ENCODE measurements around the gene ISL1.

ISL1 gene

GRCh38 chr5:51383131-51384121 lies at the start of gene ISL1:
Gene ISL1 (plus strand): TSS chr5:51383448. CDS start chr5:51383672, 224 bp downstream.
- peak; percentile 87 to 98 (median 95) for DNase-seq

- no peak for DNase-seq
These were observed 46.4 kb upstream of the ISL1 start for GRCh38 chr5:51336878-51337277.

GRCh38 chr5:51345106-51345505 lies 38.1 kb upstream of the ISL1 start:
- DNase-seq: no peak

DNA sequence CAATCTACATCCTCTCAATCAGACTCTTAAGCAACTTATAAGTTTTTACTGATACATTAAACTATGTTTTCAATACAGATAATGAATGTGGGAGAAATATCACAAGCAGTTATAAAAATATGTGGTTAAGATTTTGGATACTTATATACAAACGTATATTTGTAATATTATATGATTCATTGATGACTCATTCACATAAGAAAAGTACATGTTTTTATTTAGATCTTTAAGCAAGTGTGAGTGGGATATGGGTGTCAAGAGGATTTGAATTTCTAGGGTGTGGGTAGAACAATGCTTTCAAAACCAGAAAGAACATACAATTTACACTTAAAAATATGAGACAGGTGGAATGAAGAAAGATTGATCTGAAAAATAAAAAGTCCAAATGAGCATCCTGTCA lies 36.1 kb upstream of the ISL1 start:
- DNase-seq: no peak

- peak in 1 of 3 experiments; percentile 17 for DNase-seq
These were observed 35.5 kb upstream of the ISL1 start for GRCh38 chr5:51347704-51348103.

- no peak for DNase-seq
These were observed 12.2 kb upstream of the ISL1 start for GRCh38 chr5:51371052-51371451.

DNA sequence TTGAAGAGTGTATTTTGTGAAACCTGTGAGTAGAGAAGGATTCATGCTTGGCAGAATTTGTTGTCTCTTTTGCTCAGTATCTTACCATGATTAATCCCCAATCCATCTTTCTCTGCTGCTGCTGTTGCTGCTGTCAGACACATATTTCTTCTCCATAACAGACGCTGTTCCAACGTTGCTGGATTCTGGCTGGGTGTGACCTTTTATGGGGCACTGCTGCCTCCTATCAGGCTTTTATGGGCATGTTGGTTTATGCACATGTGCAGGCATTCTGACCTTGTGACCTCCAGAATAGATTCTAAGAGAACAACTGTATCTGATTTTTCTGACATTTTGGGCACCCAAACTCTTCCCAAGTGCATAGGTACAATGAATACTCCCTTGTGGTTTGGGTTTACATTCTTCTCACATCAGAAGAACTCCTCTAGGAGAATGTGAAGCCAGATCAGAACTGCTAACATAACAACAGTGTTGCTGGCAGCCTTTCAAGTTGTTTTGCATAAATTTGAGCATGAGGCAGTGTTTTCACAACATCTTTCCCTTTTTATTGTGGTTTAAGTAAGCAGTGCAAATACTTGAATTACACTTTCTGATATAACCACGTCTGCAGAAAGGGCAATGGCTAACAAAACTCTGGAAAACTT lies 9.2 kb upstream of the ISL1 start:
- DNase-seq: peak in 1 of 3 experiments; percentile 43

GRCh38 chr5:51375084-51375483 lies 8.2 kb upstream of the ISL1 start:
- DNase-seq: no peak

- DNase-seq: peak; percentile 46 to 86 (median 66)
These were observed 6.7 kb upstream of the ISL1 start for GRCh38 chr5:51376509-51376908.

- DNase-seq: no peak
These were observed 5.8 kb upstream of the ISL1 start for GRCh38 chr5:51377151-51378060.

DNA sequence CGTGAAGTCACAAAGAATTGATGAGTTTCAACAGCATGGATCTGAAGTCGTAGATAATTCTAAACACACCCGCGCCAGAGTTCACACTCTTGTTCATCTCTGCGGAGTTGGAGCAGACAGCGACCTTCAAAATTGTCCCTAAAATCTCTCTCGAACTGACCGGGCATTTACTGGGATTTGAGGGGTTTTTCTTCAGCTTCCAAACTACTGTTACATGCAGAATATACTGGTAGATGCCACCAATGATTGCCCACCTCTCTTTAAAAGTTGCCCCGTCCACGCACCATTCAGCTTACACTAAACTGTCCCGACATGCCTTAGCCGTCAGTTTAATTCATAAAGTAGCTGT lies 5.2 kb upstream of the ISL1 start:
- no peak for DNase-seq

DNA sequence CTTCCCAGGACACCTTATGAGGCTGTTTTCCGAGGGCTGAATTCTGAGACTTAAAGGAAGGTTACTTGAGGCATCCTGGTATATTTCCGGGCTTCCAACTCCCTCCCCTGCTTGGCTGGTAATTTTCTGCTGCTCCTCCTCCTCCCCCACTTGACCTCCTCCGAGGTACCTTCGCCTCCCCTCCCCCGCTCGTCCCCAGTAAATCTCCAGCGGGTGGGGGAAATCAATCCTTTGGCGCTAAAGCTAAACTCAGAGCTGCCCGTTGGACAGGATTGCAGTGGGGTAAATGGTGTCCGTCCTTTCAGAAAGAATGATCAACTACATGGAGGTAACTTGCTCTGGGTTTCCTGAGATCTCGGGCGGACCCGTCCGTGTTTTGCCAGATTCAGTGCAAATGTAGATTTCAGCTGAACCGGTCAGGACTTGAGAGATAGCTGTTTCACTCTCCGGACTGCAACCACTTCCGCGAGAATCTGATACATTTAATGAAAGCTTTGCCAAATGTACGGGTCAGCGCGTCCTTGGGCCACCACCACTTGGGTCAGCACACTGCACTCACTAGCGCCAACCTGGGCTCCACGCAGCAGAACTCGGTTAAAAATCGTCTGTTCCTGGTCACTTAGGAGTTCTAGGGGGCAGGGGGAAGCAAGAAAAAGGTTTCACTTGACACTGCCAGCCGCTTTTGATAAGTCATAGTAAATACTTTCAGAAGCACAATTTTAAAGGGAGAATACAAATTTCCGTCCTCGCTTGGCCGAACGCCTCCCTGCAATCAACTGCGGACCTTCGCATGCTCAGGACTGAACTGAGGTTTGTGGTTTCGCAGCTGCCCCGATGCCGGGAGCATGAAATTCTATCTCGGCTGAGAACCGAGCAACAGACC lies 4.6 kb upstream of the ISL1 start:
- peak in 1 of 3 experiments; percentile 76 for DNase-seq

- DNase-seq: no peak
These were observed 3.9 kb upstream of the ISL1 start for GRCh38 chr5:51379331-51379700.

DNA sequence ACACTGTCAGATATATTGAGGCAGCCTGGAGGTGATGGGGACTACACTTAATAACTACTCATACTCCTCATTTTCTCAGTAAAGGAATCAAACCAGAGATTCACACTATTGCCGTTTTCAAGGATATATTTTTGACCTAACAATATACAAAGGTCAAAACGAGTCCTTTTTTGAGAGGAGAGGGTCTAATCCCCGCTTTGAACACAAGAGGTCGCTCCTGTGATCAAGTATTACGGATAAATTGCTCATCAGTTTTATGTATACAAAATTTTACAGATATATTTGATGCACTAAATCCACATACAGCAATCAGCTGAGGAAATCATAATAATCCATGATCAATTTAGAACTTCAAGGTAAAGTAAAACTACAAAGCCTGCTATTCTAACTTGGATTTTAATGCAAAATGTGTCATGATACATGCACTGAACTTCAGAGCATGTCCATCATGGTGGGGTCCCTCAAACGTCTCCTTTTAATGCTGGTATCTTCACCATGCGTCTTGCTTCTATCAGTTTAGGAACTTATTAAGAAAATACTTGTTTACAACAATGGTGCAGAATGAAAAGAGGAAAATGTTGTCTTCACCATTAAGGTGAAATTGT lies 2.5 kb upstream of the ISL1 start:
- DNase-seq: peak; percentile 61 to 89 (median 76)

DNA sequence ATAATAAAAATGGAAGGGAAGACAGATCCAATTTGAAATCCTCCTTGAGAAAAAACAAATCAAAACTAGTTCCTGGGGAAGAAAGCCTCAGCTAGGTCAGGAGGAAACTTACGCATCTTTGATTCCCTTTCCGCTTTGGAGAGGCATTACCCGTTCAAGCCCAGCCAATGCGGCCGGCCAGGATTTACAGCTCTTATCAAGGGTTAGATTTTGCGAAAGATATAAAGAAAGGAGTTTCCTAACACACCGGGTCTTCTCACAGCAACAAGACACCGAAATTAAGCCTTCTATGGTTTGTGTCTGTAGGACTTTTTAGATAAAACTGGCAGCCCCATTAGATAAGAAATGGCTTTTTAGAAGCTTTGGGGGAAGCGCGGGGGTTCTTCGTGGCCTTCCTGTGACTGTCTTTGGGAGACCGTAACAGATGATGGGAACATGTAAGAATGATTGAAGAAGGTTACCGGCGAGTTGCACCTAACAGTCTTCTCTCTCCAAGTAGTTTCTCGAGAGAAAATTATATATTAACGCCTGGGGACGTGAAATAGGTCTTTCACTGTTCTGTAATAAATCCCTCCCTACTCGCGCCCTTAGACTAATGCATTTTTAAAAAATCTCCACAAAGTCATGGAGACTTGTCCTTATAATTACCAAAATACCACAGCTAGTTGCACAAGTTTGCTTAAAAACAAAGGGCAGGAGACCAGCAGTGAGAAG lies 1.3 kb upstream of the ISL1 start:
- peak; percentile 55 to 74 (median 69) for DNase-seq

DNA sequence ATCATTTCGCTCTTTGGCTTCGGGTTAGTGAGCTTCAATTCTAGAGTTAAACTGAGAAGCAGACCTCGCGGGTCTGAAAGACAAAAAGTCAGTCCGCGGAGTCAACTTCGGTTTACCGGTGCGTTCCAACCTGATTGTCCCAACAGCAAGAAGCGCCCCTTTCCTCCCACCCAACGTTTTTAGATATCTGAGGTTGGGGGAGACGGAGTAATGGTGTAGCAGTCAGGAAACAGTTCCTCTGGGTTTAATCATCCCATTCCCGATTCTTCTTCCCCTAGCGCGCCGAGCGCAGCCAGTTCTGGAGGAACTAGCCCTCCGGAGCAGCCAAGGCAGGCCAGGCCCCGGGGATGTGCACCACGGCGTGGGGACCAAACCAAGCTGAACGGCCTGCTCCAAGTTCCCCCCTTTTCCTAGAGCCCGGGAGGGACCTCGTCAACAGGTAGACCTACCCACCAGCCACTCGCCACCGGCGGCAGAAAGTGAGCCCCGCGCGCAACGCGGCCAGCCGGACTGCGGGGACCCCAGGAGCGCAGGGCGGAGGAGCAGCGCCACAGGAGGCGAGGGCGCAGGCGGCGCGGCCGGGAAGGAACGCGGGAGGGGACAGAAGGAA lies 622 bp upstream of the ISL1 start:
- DNase-seq: peak; percentile 49 to 78 (median 72)

- peak in 2 of 3 experiments; percentile 46 to 70 for DNase-seq
These were observed 1.1 kb downstream of the ISL1 start for GRCh38 chr5:51384281-51384840.

DNA sequence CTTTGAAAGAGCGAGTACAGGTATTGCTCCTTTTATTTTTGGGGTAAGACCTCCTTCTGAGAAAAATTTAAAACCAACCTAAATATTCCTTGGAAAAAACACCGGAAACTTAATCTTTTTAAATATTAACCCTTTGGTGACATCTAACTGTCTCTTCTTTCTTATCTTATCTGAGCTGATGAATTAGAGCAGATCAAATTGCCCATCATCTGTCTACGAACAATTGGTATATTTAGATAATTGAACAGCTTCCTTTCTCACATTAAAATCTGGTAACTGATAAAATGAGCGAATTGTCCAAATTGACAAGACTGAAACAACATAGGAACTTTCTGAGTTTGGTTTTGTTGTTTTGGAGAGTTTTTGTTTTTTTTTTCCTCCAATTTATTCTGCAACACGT lies 2.0 kb downstream of the ISL1 start:
- DNase-seq: peak in 2 of 3 experiments; percentile 41 to 67

- peak; percentile 69 to 86 (median 78) for DNase-seq
These were observed 4.0 kb downstream of the ISL1 start for GRCh38 chr5:51386916-51387883.

Measured in NCI-H1417 (cell line).